Spleen (tissue), 7 donors: ENCODE results near the gene CDC42SE1.

Source experiments
- CTCF ChIP-seq, 11 experiments: fragments of 200-600 bp in 7 of 11; fragments of 450-650 bp in 4 of 11; sonication (generic) in 4 of 11; IDR thresholded peaks in 8 of 11; conservative IDR thresholded peaks in 3 of 11; 1 replicate in 7 of 11; 2 replicates in 4 of 11; pipeline versions ENCODE4 v1.4.0 to v1.8.0; 2016 to 2021; ENCODE audit warnings: antibody characterized with exemption in 11 of 11, inconsistent platforms in 4 of 11, mild to moderate bottlenecking in 1 of 11
- POLR2A ChIP-seq, 3 donors: fragments of 450-650 bp; IDR thresholded peaks; one replicate each; pipeline ENCODE4 v1.5.1; 2017; ENCODE audit warnings: antibody characterized with exemption in 3 of 3, mild to moderate bottlenecking in 1 of 3
- POLR2AphosphoS5 ChIP-seq, 3 donors: sonication (generic); formaldehyde crosslinking; IDR thresholded peaks; one replicate each; pipeline ENCODE4 v1.5.1; 2017; ENCODE audit warnings: antibody characterized with exemption in 3 of 3
- donor health status: DM: no; HTN: no; CAD: no; lungs with moderate emphysema.
- donor health status: DM: no; HTN: no; CAD: no.
- donor health status: DM: no; HTN: no; CAD: no.

- TF ChIP-seq POLR2AphosphoS5 (IDR thresholded peaks at IDR 0.05) (peak; percentile 98 to 99 (median 98)), CTCF (IDR thresholded peaks at IDR 0.05 in 8 of 11, conservative IDR thresholded peaks at IDR 0.05 in 3 of 11) (peak; percentile 83 to 98 (median 95)), POLR2A (IDR thresholded peaks at IDR 0.05) (peak; percentile 40 to 81 (median 75))
Observed at GRCh38 chr1:151059109-151060006, at the start of gene CDC42SE1.
